NCI-H526 treated with DMSO at 0.1 percent for 48 hours (cell line): ENCODE measurements around the gene PGPEP1.
A peak's percentile ranks its signal among the peaks of the same experiment; 100 is the strongest.
"Not testable (repeated sequence)": the region's sequence is repeated elsewhere in the genome, so short reads cannot be mapped to it uniquely, and the experiment has no call there.

ENCODE experiments used
- DNase-seq: peaks from one replicate; lab custom pipeline; 2025; lab: John Stamatoyannopoulos, UW

PGPEP1 gene

GRCh38 chr19:18308051-18308947, 32.1 kb upstream of the PGPEP1 start:
- no peak for DNase-seq

GRCh38 chr19:18308948-18309325, 31.5 kb upstream of the PGPEP1 start:
- no peak for DNase-seq

- no peak for DNase-seq
These were observed 30.8 kb upstream of the PGPEP1 start for GRCh38 chr19:18309525-18310064.

- no peak for DNase-seq
These were observed 30.1 kb upstream of the PGPEP1 start for GRCh38 chr19:18310118-18310909.

GRCh38 chr19:18310966-18311365, 29.4 kb upstream of the PGPEP1 start:
- DNase-seq, result no peak

GRCh38 chr19:18311502-18312091, 28.8 kb upstream of the PGPEP1 start:
- DNase-seq, result no peak

- DNase-seq, result no peak
These were observed 28.3 kb upstream of the PGPEP1 start for GRCh38 chr19:18312092-18312534.

- DNase-seq, result no peak
These were observed 27.0 kb upstream of the PGPEP1 start for GRCh38 chr19:18313398-18313797.

- DNase-seq, result no peak
These were observed 22.2 kb upstream of the PGPEP1 start for GRCh38 chr19:18317961-18318800.

GRCh38 chr19:18319591-18320135, 20.7 kb upstream of the PGPEP1 start:
- no peak for DNase-seq

GRCh38 chr19:18320865-18321733, 19.3 kb upstream of the PGPEP1 start:
- no peak for DNase-seq

GRCh38 chr19:18321734-18322102, 18.7 kb upstream of the PGPEP1 start:
- no peak for DNase-seq

- DNase-seq, result no peak
These were observed 18.1 kb upstream of the PGPEP1 start for GRCh38 chr19:18322318-18322758.

- DNase-seq, result peak; percentile 81
These were observed 17.5 kb upstream of the PGPEP1 start, which contains the start of gene LSM4 for GRCh38 chr19:18322759-18323460. TSS of gene LSM4 (minus strand) at chr19:18323076. CDS start at chr19:18323020, 56 bp downstream.

- not testable (repeated sequence) for DNase-seq
These were observed 16.0 kb upstream of the PGPEP1 start for GRCh38 chr19:18324373-18324731.

GRCh38 chr19:18326772-18327171, 13.6 kb upstream of the PGPEP1 start:
- DNase-seq, result no peak

GRCh38 chr19:18328340-18329034, 11.9 kb upstream of the PGPEP1 start:
- DNase-seq, result peak; percentile 83

- DNase-seq, result no peak
These were observed 11.4 kb upstream of the PGPEP1 start for GRCh38 chr19:18329035-18329376.

GRCh38 chr19:18330868-18331267, 9.5 kb upstream of the PGPEP1 start:
- DNase-seq, result no peak
